Lung (tissue), 12 donors: ENCODE data around the gene GPC5. TPM values are rescaled to one million over a fixed set of nuclear protein-coding genes. Genes with fewer than 3 reads are reported as not detected.

Experiments used
- ATAC-seq: fragments of 200-7000 bp; cut with Tn5 transposase; one replicate; pipeline ENCODE4 v1.9.1; 2020; ENCODE audit warnings: moderate number of reproducible peaks; ENCODE audit not compliant: insufficient read depth, low FRiP score
- DNase-seq, 3 donors: peaks; one replicate each; pipeline ENCODE4 v3.0.0-alpha.2; 2013 to 2017
- H3K27ac ChIP-seq, 2 donors: one replicate each; pipeline ENCODE4 v1.5.1; 2013; ENCODE audit warnings: mild to moderate bottlenecking in 2 of 2, moderate library complexity in 2 of 2, control low read depth in 1 of 2, inconsistent platforms in 1 of 2, low read depth in 1 of 2, low read length in 1 of 2
- H3K27me3 ChIP-seq, 3 donors: one replicate each; pipeline ENCODE4 v1.5.1; 2013; ENCODE audit warnings: low read length in 2 of 3; ENCODE audit not compliant: control insufficient read depth in 3 of 3, insufficient read depth in 3 of 3
- H3K36me3 ChIP-seq, 4 donors: one replicate each; pipeline ENCODE4 v1.5.1; 2013; ENCODE audit warnings: low read length in 4 of 4, mild to moderate bottlenecking in 1 of 4, moderate library complexity in 1 of 4; ENCODE audit not compliant: control insufficient read depth in 4 of 4, insufficient read depth in 4 of 4
- H3K4me1 ChIP-seq, 5 donors: one replicate each; pipeline ENCODE4 v1.5.1; 2013; ENCODE audit warnings: low read length in 5 of 5, mild to moderate bottlenecking in 2 of 5, moderate library complexity in 1 of 5; ENCODE audit not compliant: control insufficient read depth in 5 of 5, insufficient read depth in 5 of 5
- H3K4me3 ChIP-seq: one replicate; pipeline ENCODE4 v1.5.1; 2013; ENCODE audit warnings: mild to moderate bottlenecking, control low read depth, moderate library complexity
- H3K9ac ChIP-seq, 2 donors: one replicate each; pipeline ENCODE4 v1.5.1; 2013; ENCODE audit warnings: low read length in 2 of 2, control low read depth in 1 of 2; ENCODE audit not compliant: insufficient read depth in 1 of 2
- H3K9me3 ChIP-seq, 4 donors: one replicate each; pipeline ENCODE4 v1.5.1; 2013; ENCODE audit warnings: low read length in 3 of 4, mild to moderate bottlenecking in 1 of 4, moderate library complexity in 1 of 4; ENCODE audit not compliant: control insufficient read depth in 4 of 4, insufficient read depth in 3 of 4
- CTCF ChIP-seq: IDR thresholded peaks from 2 replicates; pipeline ENCODE4 v1.5.1; 2012; ENCODE audit warnings: mild to moderate bottlenecking; ENCODE audit errors: control extremely low read depth, extremely low read depth
- WGBS, 2 donors: extraction: QIAGEN DNeasy Blood & Tissue Kit; methylation state at CpG; one replicate each; pipeline ENCODE4 v1.1.7; 2013; 5-methylcytosine and 5-hydroxymethylcytosine counted together
- polyA plus RNA-seq, 2 donors: library from polyadenylated mRNA; stranded (reverse); fragments of 200-250 nt; gene quantifications; one replicate each; pipeline ENCODE4 v1.2.1, GENCODE V29; 2013
- total RNA-seq, 2 donors: library from RNA; depleted of rRNA in 1 of 2; stranded (reverse); fragments of >200 nt in 1 of 2; gene quantifications; one replicate each; pipeline ENCODE4 v1.2.1, GENCODE V29; 2014 to 2021
- donor health status: control.
- donor health status: control.
- donor health status: Bipolar disorder and iron deficiency.
- donor health status: healthy.
- donor health status: DM: yes; HTN: yes; CAD: no.

Gene GPC5
- total and polyA plus RNA-seq, 4 donors: 0.55 to 37.3 (median 4.4) TPM

GRCh38 chr13:91802957-91803356, 404.5 kb downstream of the GPC5 start:
- TF ChIP-seq CTCF: no peak
- Histone ChIP-seq H3K36me3 (no peaks in the 10 kb centered on the region), H3K4me3 (no peak overlapping the region), H3K9me3 (no peaks in the 10 kb centered on the region), H3K27ac (no peak overlapping the region), H3K9ac (no peak overlapping the region), H3K4me1 (peaks cover 0 to 27% (median 2%) of the 10 kb centered on the region in 5 donors), H3K27me3 (no peaks in the 10 kb centered on the region)
- ATAC-seq (no peak), DNase-seq (no peak)

GRCh38 chr13:91804724-91805123, 406.3 kb downstream of the GPC5 start:
- H3K27ac ChIP-seq: no peak overlapping the region

GRCh38 chr13:91805605-91806004, 407.2 kb downstream of the GPC5 start:
- WGBS, 2 donors: 77 to 87% methylated on average over 1 of the region's 1 CpG
- Histone ChIP-seq H3K9me3 (no peaks in the 10 kb centered on the region), H3K36me3 (no peaks in the 10 kb centered on the region), H3K27me3 (no peaks in the 10 kb centered on the region), H3K4me3 (no peak overlapping the region), H3K9ac (no peak overlapping the region), H3K4me1 (peaks cover 0 to 17% (median 0%) of the 10 kb centered on the region in 5 donors), H3K27ac (no peak overlapping the region)
- no peak for TF ChIP-seq CTCF
- DNase-seq (peak in 2 of 3 donors; percentile 50 to 63), ATAC-seq (no peak)

More at GRCh38 chr13:91804724-91805123, 406.3 kb downstream of the GPC5 start:
- no peaks in the 10 kb centered on the region for H3K9me3 ChIP-seq
- 74 to 88% methylated on average over 1 of the region's 1 CpG for WGBS, 2 donors
- H3K9ac ChIP-seq: no peak overlapping the region
- DNase-seq (no peak), ATAC-seq (no peak)
- H3K4me3 ChIP-seq: no peak overlapping the region
- peaks cover 0 to 25% (median 2%) of the 10 kb centered on the region in 5 donors for H3K4me1 ChIP-seq
- TF ChIP-seq CTCF: no peak
- no peaks in the 10 kb centered on the region for H3K27me3 ChIP-seq
- no peaks in the 10 kb centered on the region for H3K36me3 ChIP-seq

GRCh38 chr13:91809161-91809560, 410.7 kb downstream of the GPC5 start:
- DNase-seq (no peak), ATAC-seq (no peak)
- peaks cover 0 to 22% (median 0%) of the 10 kb centered on the region in 5 donors for H3K4me1 ChIP-seq
- no peak overlapping the region for H3K9ac ChIP-seq
- H3K27me3 ChIP-seq: no peaks in the 10 kb centered on the region
- no peak for TF ChIP-seq CTCF
- no peak overlapping the region for H3K27ac ChIP-seq
- WGBS, 2 donors: 71 to 74% methylated on average over 2 of the region's 2 CpGs
- no peaks in the 10 kb centered on the region for H3K36me3 ChIP-seq
- H3K4me3 ChIP-seq: no peak overlapping the region
- no peaks in the 10 kb centered on the region for H3K9me3 ChIP-seq
